ENCODE measurements around the gene SLC26A4.

SLC26A4 gene

GRCh38 chr7:107697321-107698049 is 36.9 kb downstream of the SLC26A4 start:
- DNase-seq, result no peak

GRCh38 chr7:107700570-107700969 is 39.9 kb downstream of the SLC26A4 start:
- no peak for DNase-seq

- no peak for DNase-seq
Measured at GRCh38 chr7:107701191-107701590, 40.6 kb downstream of the SLC26A4 start.

- DNase-seq, result no peak
Measured at GRCh38 chr7:107703219-107703618, 42.6 kb downstream of the SLC26A4 start.

GRCh38 chr7:107703872-107704271 is 43.2 kb downstream of the SLC26A4 start:
- no peak for DNase-seq

GRCh38 chr7:107708956-107709355 is 48.3 kb downstream of the SLC26A4 start:
- no peak for DNase-seq

GRCh38 chr7:107711301-107711700 is 50.7 kb downstream of the SLC26A4 start:
- no peak for DNase-seq

- no peak for DNase-seq
Measured at GRCh38 chr7:107712025-107712424, 51.4 kb downstream of the SLC26A4 start.

- DNase-seq, result no peak
Measured at GRCh38 chr7:107712896-107713295, 52.3 kb downstream of the SLC26A4 start.

- no peak for DNase-seq
Measured at GRCh38 chr7:107715531-107715930, 54.9 kb downstream of the SLC26A4 start.

- no peak for DNase-seq
Measured at GRCh38 chr7:107718456-107719193, 58.0 kb downstream of the SLC26A4 start.

- DNase-seq, result no peak
Measured at GRCh38 chr7:107721286-107721685, 60.7 kb downstream of the SLC26A4 start.

GRCh38 chr7:107723255-107723654 is 62.6 kb downstream of the SLC26A4 start:
- DNase-seq, result no peak

GRCh38 chr7:107725138-107725740 is 64.6 kb downstream of the SLC26A4 start:
- peak; percentile 25 for DNase-seq

- no peak for DNase-seq
Measured at GRCh38 chr7:107726356-107727130, 65.9 kb downstream of the SLC26A4 start.

GRCh38 chr7:107728276-107728675 is 67.6 kb downstream of the SLC26A4 start:
- no peak for DNase-seq

GRCh38 chr7:107742678-107743566 is 82.3 kb downstream of the SLC26A4 start:
- peak; percentile 53 for DNase-seq

- DNase-seq, result peak; percentile 94
Measured at GRCh38 chr7:107743567-107744344, 83.1 kb downstream of the SLC26A4 start, which contains the start of gene CBLL1. CBLL1 (plus strand) TSS chr7:107744142; CDS start chr7:107744164, 22 bp downstream.

GRCh38 chr7:107744345-107744750 is 83.7 kb downstream of the SLC26A4 start:
- no peak for DNase-seq

- no peak for DNase-seq
Measured at GRCh38 chr7:107746006-107746405, 85.4 kb downstream of the SLC26A4 start.

GRCh38 chr7:107751113-107751512 is 90.5 kb downstream of the SLC26A4 start:
- no peak for DNase-seq
